HEK293 (cell line): ENCODE data around the gene DHDH.

Experiments used
- ELK4 ChIP-seq: IDR thresholded peaks from 2 replicates; pipeline ENCODE4 v1.6.1; 2011; ENCODE audit warnings: mild to moderate bottlenecking, low read depth, low read length, borderline replicate concordance
- REST ChIP-seq: fragments of 450-650 bp; formaldehyde crosslinking; IDR thresholded peaks from 2 replicates; pipeline ENCODE4 v1.5.1; 2016; ENCODE audit warnings: missing biosample characterization, missing genetic modification characterization
- ZFP3 ChIP-seq: fragments of 450-650 bp; formaldehyde crosslinking; IDR thresholded peaks from 2 replicates; pipeline ENCODE4 v1.5.1; 2016; ENCODE audit warnings: low read depth, missing biosample characterization, missing genetic modification characterization
- ZNF223 ChIP-seq: fragments of 450-650 bp; formaldehyde crosslinking; IDR thresholded peaks from 2 replicates; pipeline ENCODE4 v1.5.1; 2016; ENCODE audit warnings: missing biosample characterization, missing genetic modification characterization
- ZNF366 ChIP-seq: fragments of 450-650 bp; formaldehyde crosslinking; conservative IDR thresholded peaks from 2 replicates; pipeline ENCODE4 v1.5.1; 2016; ENCODE audit warnings: missing biosample characterization, missing genetic modification characterization
- TF ChIP-seq, protein P1 (sequence below): fragments of 450-650 bp; formaldehyde crosslinking; IDR thresholded peaks from 2 replicates; pipeline ENCODE4 v1.5.1; 2016; ENCODE audit warnings: missing biosample characterization, missing genetic modification characterization, low read depth
- TF ChIP-seq, protein P2 (sequence below): fragments of 450-650 bp; formaldehyde crosslinking; IDR thresholded peaks from 2 replicates; pipeline ENCODE4 v1.5.1; 2016; ENCODE audit warnings: missing biosample characterization, missing genetic modification characterization
- TF ChIP-seq, protein P3 (sequence below): fragments of 450-650 bp; formaldehyde crosslinking; conservative IDR thresholded peaks from 2 replicates; pipeline ENCODE4 v1.5.1; 2016; ENCODE audit warnings: low read depth, missing biosample characterization, missing genetic modification characterization
- TF ChIP-seq, protein P4 (sequence below): fragments of 450-650 bp; IDR thresholded peaks from 2 replicates; pipeline ENCODE4 v1.5.1; 2018; ENCODE audit warnings: missing biosample characterization, mild to moderate bottlenecking, missing genetic modification characterization

DNA sequence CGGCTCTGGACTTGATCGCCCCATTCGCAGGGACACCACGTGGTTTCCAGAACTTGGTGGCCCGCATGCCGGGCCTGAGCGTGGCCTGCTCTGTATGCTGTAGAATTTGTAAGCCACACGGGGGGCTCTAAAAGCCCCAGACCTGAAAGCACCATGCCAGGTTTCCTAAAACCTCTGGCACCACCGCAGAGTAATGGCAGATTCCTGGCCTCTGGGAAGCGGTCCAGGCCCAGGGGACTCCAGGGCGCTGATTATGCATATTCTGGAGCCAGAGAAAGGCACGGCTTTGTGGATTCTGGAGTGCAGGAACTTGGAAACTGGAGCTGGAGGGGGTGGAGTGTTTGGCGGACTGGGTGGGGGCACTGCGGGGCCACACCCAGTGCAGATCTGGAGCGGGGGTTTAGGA is 35.3 kb downstream of the DHDH start:
- TF ChIP-seq, protein P1, sequence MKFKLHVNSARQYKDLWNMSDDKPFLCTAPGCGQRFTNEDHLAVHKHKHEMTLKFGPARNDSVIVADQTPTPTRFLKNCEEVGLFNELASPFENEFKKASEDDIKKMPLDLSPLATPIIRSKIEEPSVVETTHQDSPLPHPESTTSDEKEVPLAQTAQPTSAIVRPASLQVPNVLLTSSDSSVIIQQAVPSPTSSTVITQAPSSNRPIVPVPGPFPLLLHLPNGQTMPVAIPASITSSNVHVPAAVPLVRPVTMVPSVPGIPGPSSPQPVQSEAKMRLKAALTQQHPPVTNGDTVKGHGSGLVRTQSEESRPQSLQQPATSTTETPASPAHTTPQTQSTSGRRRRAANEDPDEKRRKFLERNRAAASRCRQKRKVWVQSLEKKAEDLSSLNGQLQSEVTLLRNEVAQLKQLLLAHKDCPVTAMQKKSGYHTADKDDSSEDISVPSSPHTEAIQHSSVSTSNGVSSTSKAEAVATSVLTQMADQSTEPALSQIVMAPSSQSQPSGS (tag by site-specific recombination), result no peak
- TF ChIP-seq, protein P2, sequence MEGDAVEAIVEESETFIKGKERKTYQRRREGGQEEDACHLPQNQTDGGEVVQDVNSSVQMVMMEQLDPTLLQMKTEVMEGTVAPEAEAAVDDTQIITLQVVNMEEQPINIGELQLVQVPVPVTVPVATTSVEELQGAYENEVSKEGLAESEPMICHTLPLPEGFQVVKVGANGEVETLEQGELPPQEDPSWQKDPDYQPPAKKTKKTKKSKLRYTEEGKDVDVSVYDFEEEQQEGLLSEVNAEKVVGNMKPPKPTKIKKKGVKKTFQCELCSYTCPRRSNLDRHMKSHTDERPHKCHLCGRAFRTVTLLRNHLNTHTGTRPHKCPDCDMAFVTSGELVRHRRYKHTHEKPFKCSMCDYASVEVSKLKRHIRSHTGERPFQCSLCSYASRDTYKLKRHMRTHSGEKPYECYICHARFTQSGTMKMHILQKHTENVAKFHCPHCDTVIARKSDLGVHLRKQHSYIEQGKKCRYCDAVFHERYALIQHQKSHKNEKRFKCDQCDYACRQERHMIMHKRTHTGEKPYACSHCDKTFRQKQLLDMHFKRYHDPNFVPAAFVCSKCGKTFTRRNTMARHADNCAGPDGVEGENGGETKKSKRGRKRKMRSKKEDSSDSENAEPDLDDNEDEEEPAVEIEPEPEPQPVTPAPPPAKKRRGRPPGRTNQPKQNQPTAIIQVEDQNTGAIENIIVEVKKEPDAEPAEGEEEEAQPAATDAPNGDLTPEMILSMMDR (tag by site-specific recombination), result no peak
- TF ChIP-seq ELK4, result no peak
- TF ChIP-seq, protein P3, sequence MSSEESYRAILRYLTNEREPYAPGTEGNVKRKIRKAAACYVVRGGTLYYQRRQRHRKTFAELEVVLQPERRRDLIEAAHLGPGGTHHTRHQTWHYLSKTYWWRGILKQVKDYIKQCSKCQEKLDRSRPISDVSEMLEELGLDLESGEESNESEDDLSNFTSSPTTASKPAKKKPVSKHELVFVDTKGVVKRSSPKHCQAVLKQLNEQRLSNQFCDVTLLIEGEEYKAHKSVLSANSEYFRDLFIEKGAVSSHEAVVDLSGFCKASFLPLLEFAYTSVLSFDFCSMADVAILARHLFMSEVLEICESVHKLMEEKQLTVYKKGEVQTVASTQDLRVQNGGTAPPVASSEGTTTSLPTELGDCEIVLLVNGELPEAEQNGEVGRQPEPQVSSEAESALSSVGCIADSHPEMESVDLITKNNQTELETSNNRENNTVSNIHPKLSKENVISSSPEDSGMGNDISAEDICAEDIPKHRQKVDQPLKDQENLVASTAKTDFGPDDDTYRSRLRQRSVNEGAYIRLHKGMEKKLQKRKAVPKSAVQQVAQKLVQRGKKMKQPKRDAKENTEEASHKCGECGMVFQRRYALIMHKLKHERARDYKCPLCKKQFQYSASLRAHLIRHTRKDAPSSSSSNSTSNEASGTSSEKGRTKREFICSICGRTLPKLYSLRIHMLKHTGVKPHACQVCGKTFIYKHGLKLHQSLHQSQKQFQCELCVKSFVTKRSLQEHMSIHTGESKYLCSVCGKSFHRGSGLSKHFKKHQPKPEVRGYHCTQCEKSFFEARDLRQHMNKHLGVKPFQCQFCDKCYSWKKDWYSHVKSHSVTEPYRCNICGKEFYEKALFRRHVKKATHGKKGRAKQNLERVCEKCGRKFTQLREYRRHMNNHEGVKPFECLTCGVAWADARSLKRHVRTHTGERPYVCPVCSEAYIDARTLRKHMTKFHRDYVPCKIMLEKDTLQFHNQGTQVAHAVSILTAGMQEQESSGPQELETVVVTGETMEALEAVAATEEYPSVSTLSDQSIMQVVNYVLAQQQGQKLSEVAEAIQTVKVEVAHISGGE, result no peak
- TF ChIP-seq, protein P4, sequence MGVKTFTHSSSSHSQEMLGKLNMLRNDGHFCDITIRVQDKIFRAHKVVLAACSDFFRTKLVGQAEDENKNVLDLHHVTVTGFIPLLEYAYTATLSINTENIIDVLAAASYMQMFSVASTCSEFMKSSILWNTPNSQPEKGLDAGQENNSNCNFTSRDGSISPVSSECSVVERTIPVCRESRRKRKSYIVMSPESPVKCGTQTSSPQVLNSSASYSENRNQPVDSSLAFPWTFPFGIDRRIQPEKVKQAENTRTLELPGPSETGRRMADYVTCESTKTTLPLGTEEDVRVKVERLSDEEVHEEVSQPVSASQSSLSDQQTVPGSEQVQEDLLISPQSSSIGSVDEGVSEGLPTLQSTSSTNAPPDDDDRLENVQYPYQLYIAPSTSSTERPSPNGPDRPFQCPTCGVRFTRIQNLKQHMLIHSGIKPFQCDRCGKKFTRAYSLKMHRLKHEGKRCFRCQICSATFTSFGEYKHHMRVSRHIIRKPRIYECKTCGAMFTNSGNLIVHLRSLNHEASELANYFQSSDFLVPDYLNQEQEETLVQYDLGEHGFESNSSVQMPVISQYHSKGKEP (tag by site-specific recombination), result no peak
- TF ChIP-seq ZNF223 (tag by site-specific recombination), result no peak
- no peak for TF ChIP-seq REST
- TF ChIP-seq ZNF366 (tag by site-specific recombination), result no peak
- no peak for TF ChIP-seq ZFP3
